M059J (cell line): ENCODE results near the gene ADAMTSL2. TPM values are rescaled to one million over a fixed set of nuclear protein-coding genes. Genes with fewer than 3 reads are reported as not detected.

Experiments
- DNase-seq: peaks from one replicate; pipeline ENCODE4 v3.0.0-alpha.2; 2012; ENCODE audit warnings: low read depth
- total RNA-seq: library from RNA; depleted of rRNA; stranded (reverse); fragments of >200 nt; shearing (Covaris generic); gene quantifications from 2 replicates; pipeline ENCODE4 v1.2.3, GENCODE V29; 2014

Gene ADAMTSL2
- total RNA-seq, 1 experiment from 2014 or later: 0.10 TPM

DNA sequence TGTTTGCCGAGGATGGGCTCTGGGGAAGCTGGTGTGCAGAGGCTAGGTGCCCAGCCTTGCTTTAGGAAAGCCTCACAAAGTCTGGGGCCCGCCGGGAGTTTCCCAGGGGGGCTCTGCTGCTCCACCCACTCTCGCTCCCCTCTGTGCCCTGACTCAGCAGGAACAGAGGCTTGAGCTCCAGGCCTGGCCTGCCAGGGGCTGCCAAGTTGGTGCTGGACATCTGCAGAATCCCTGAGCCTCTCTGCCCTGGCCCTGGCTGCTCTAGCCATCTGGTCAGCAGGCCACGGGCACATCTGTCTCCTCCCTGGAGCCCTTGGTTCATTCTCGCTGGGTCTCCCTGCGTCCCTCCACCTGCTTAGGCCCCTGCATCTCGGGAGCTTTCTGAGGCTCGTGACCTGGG, 647 bp upstream of the ADAMTSL2 start:
- DNase-seq: no peak

DNA sequence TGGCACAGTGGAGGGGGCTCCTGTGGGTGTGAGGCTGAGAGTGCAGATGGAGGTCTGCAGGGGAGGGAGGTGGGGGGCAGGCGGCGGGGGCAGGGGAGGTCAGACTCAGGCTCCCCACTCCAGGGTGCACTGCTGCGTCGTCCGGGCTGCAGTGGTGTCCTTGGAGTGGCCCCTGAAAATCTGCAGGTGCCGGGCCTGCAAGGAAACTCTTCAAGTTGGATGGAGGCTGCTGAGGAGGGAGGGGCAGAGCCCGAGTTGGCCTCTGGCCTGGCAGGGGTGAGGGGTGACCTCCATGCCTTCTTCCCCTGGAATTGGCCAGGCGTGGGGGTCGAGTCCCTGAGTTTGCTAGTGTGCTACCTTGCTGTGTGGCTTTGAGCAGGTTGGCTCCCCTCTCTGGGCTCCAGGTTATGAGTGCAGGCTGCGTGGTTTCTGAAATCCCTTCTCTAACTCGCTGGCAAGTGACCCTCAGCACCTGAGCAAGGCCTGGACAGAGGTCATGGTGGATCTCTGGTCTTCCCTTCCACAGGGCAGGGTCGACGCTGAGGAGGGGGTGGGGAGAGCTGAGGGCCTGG, 888 bp downstream of the ADAMTSL2 start:
- no peak for DNase-seq

DNA sequence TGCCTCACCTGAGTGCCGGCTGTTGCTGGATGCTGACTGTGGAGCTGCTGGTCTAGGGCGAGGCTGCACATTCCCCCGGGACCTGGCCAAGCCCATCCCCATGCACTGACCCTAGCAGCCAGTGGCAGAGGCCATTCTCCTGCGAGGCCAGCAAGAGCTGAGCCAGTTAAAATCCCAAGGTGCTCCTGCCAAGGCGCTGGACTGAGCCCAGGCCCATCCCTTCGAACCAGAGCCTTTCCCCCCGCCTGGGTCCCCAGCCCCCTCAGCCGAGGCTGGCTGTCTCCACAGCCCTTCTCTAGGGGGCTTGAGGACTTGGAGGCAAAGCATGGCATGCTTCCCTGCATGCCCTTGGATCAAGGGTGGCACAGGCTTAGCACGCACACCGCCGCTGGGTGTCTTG, 1.6 kb downstream of the ADAMTSL2 start:
- no peak for DNase-seq

DNA sequence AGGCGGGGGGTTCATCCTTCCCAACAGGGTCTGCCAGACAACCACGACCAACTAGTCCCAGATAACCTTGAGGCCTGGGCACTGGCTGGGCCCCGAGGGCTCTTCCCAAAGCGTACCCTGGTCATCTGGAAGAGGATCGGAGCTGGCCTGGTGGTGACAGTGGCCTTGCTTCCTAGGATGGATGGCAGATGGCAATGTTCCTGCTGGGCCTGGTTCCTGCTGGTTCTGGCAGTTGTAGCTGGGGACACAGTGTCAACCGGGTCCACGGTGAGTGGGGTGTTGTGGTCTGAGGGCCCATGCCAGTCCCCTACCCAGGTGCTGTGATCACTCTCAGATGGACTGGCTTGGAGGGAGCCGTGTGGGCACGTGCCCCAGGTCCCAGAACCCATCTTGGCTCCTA, 2.0 kb downstream of the ADAMTSL2 start:
- DNase-seq: no peak

DNA sequence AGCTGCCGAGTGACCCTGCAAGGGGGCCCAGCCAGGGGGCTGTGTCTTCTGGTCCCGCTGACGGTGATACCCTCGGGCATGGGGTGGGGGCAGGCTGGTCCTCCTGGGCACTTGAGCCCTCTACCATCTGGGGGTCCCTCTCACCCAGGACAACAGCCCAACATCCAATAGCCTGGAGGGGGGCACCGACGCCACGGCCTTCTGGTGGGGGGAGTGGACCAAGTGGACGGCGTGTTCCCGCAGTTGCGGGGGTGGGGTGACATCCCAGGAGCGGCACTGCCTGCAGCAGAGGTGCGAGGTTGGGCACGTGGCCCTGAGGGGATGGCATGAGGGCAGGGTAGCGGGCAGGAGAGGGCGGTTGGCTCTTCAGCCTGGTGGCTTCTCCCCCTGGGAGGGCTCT, 2.8 kb downstream of the ADAMTSL2 start:
- DNase-seq: no peak

DNA sequence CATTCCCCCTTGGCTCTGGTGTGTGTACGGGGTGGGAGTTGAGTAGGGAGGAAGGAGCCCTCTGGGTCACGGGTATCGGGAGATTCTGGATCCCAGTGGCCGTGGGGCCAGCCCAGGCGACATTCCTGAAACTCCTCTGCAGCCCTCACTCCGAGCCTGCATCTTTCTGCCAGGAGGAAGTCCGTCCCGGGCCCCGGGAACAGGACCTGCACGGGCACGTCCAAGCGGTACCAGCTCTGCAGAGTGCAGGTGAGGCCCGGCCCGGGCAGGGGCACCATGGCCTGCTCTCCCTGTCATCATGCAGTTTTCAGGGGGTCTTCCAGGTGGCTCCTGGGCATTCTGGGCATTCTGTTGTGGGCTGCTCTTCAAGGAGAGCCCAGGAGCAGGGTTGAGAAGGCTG, 3.7 kb downstream of the ADAMTSL2 start:
- no peak for DNase-seq

DNA sequence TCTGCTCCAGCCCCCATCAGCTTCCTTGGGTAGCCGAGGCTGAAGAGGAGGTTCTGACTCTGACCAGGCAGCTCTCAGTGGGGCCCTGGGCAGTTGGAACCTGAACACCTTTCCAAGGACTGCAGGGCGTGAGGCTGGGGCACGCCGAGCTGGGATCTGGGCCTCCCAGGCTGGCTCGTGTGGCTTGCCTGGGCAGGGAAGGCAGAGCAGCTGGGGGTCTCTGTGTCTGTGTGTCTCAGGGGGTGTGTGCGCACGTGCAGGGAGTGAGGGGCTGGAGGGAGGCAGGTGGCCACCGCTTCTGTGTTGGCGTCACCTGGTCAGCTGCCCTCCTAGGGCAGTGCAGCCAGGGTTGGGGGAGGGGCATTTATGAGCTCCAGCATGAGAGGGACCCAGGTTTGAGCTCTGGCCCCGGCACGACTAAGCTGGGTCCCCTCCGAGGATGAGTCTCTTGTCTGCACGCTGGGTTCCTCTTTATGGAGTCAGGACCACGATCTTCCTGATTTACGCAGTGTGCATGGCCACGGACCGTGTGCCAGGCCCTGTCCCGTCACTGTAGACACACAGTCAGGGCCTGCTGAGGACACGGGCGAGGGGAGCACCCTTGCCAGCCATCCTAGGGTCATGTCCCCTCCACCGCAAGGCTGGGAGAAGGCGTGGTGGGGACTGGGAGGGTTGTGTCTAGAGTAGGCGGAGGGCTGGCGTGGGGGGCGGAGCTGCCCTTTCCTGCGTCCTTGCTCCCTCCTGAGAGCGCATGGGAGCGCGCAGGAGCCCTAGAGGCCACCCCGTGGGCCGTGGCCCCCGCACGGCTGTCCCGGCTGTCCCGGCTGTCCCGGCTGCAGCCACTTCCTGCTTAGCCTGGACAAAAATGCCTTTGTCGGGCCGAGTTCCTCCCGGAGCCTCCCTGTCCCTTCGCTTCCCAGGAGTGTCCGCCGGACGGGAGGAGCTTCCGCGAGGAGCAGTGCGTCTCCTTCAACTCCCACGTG, 4.6 kb downstream of the ADAMTSL2 start:
- no peak for DNase-seq

DNA sequence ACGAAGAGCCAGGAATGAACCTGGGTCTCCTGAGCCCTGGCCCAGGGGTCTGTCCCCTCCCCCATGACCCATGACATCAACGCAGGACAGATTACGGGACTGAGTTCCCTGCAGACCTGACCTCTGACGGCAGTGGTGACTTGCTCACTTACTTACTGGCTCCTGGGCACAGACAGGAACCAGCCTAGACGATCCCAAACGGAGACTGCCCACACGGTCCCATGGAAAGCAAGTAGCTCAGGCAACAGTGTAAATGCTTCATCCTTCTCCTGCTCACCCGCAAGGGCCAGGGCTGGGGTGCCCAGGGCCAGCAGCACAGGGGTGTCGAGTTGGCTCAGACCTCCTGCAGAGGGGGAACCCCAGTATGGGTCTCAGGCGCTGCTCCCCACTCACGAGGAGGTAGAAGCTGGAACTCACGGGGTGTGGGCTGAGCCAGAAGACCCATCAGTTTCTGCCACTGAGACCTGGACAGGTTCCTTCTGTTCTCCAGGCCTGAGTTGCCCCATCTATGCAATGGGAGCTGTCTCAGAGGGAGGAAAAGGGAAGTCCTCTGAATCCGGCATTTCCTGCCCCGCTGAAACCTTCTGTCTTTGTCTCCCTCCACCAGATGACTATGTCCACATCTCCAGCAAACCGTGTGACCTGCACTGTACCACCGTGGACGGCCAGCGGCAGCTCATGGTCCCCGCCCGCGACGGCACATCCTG, 5.6 kb downstream of the ADAMTSL2 start:
- DNase-seq: no peak

DNA sequence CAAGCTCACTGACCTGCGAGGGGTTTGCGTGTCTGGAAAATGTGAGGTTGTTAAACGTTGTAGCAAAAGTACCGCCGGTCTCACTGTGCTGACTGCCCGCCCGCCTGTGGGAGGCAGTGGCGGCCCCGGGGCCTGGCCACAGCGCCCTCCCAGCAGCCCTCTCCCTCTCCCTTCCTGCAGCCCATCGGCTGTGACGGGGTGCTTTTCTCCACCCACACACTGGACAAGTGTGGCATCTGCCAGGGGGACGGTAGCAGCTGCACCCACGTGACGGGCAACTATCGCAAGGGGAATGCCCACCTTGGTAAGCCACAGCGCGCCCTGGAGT, 6.2 kb downstream of the ADAMTSL2 start:
- no peak for DNase-seq

DNA sequence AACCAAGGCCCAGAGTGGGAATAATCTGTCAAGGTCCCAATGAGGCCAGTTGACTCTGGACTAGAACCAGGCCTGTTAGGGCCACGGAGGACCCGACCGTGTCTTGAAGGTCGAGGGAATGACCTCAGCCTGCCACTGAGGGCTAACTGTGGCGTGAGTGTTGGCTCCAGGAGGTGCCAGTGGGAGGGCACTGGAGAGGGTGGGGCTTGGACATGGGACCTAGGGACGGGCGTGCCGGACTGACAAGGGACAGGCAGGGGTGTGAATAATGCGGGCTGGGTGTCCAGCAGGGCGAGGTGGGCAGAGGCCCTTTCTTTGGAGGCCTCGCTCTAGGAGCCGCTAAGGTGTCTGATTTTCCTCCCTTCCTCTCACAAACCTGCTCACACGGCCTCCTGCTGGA, 7.5 kb downstream of the ADAMTSL2 start:
- no peak for DNase-seq

DNA sequence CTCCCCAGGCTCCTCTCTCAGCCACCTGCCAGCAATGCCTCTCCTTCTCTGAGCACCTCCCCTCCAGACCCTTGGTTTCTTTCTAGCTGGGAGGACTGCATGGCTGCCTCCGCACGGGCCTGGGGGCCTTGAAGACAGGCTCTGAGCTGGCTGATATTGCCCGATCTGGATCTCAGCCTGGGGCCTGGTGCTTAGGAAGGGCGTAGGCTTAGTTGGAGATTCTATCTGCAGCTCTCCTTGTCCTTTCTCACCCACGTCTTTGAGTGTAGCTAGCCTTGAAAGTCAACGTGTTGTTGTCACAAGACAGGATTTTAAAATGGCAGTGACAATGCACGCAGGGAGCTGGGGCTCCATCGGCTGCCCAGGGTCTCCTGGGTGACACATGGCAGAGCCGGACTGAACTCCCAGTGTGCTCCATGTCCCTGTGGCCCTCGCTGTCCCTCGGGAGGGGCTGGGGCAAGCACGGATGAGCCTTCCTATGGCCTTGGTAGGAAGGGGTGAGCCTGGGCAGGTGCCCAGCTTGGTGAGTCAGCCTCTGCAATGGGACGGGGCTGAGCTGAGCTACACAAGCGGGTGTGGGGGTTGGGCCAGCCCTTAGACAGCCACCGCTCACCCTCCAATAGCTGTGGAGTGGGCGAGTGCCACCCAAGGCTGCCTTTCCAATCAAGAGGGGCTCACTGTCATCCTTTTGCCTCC, 9.4 kb downstream of the ADAMTSL2 start:
- no peak for DNase-seq

DNA sequence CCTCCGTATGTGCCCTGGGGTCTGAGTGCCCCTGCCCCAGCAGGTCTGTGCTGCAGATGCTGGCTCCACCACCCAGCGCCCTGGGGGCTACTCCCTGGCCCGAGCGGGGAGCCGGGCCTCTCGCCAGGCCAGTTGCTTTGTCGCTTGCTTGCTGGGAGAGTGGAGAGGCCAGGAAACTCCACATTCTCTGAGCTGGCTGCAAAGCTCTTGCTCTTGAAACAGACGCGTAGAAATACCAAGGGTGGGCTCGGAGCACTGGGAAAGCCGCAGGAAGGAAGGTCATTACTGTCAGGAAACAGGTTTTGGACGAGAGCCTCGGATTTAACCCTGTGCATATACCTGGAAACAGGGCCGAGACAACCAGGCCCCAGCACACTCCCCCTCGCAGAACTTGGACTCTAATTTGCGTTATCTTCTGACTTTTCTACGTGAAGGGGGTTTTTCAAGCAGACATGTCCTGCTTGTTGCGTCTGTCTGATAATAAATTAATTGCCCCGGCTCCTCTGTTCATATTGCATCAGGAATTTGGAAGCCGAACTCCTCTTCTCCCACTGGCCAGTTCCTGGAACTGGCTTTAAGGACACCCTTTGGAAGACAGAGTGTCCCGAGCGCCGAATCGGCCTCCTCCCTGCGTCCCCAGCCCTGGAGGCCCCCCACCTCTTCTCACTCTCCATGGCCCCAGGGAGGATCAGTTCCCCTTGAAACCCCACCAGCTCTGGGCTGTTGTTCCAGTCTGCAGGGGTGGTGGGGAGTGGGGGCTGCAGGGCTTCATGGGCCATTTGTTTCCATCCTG, 11.2 kb downstream of the ADAMTSL2 start:
- DNase-seq: no peak

DNA sequence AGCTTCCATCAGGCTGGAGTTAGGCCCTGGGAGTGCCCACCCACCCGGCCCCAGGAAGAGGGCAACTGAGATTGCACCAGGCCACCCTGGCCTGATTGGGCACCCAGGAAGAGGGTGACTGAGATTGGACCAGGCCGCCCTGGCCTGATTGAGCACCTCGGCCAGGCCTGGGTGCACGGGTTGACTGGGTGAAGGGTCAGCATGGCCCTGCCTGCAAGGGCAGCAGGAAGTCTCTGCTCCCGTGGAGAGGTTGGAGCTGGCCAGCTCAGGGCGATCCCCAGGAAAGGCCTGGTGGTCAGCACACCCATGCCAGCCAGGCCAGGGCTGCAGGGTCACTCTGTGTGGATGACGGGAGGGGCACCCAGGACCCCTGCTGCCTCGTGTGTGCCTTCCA, 11.8 kb downstream of the ADAMTSL2 start:
- DNase-seq: no peak

DNA sequence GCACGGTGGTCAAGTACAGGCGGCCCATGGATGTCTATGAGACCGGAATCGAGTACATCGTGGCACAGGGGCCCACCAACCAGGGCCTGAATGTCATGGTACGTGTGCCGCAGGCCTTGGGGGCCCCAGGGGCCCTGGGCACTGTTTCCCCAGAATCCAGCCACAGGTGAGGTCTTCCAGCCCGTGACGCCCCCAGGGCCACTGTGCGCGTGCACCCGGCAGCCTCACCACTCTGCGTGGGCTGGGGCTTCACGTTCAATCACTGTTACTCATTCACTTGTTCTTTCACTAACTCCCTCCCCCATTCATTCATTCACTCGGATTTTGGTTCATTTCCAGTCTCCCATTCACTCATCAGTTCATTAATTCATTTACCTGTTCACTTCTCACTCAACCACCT, 12.6 kb downstream of the ADAMTSL2 start:
- no peak for DNase-seq

DNA sequence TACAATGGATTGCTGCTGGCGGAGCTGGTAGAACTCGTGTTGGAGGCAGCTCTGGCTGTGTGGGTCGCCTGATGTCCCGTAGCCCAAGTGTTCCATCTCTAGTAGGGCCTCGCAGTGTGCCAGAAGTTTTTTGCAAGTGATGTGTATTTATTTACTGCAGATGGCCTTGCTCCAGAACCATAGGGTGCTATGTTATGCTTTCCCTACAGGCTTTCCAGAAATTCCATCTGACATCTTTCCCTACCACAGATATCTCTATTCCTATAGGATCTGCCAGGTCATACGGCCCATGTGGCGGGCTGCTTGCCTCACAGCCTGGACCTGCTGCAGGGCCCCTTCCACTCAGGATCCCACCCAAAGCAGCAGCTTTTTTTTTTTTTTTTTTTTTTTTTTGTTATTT, 16.9 kb downstream of the ADAMTSL2 start:
- no peak for DNase-seq

DNA sequence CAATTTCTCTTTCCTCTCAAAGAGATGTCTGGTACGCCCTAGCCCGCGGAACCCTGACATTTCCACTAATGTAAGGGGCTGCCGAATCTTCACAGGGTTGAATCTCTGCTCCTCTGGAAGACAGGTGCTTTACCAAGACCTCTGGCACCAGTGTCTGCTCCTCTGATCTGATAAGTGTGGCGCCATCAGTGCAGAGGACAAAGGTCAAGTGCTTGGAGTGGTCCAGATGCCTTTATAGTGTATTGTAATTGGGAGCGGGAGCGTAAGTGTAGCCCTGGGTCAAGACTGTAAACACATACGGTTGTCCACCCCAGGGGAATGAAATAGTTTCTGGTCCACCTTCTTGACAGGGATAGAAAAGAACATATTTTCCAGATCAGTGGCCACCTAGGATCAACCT, 17.7 kb downstream of the ADAMTSL2 start:
- DNase-seq: no peak

DNA sequence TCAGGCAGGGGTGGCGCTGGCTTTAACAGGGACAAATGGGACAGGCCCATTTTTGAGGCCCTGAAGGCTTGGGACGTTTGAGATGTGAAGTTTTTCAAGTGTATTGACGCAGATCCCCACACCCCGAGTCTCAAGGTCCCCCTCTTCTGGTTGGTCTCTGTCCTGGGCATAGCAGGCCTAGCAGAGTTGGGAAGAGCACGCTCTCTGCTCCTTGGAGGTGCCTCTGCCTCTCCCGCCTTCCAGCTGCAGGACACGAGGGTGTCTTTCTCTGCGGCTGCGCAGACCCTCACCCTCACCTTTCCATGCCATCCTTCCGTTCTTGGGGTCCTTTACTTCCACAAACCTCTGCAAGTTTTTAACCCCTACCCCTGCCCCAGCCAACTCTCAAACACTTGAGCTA, 18.6 kb downstream of the ADAMTSL2 start:
- DNase-seq: no peak

DNA sequence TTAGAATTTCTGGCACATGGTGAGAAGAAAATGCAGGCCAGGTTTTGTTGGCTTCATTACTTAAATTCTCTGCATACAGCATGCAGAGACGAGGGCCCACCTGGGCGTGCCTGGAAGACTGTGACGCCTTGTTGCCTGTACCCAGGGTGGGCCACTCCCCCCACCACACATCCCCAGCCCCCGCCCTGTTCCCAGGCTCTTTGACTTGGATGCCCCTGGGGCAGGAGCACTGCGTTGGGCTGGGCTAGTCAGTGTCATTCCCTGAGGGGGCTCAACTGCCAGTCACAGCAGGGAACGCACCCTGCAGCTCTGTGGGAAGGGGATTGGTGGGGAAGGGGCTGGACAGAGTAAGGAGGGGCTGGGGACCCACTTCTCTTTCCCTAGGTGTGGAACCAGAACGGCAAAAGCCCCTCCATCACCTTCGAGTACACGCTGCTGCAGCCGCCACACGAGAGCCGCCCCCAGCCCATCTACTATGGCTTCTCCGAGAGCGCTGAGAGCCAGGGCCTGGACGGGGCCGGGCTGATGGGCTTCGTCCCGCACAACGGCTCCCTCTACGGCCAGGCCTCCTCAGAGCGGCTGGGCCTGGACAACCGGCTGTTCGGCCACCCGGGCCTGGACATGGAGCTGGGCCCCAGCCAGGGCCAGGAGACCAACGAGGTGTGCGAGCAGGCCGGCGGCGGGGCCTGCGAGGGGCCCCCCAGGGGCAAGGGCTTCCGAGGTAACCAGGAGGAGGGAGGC, 19.6 kb downstream of the ADAMTSL2 start:
- no peak for DNase-seq

DNA sequence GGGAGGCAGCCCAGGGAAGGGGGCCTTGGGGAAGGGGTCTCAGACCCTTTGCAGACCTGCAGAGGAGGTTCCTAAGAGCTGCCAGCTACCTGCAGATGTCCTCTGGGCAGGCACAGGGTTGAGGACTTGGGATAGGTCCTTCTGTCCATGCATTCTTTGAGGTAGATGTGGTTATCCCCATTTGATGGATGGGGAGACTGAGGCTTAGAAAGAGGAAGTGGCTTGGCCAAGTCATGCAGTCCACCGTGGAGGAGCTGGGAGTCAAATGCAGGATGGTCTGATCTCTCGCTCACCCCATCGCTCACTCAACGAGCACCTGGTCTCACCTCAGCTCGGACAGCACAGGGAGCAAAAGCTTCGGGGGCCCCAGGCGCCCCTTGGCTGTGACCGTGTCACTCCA, 20.2 kb downstream of the ADAMTSL2 start:
- no peak for DNase-seq

DNA sequence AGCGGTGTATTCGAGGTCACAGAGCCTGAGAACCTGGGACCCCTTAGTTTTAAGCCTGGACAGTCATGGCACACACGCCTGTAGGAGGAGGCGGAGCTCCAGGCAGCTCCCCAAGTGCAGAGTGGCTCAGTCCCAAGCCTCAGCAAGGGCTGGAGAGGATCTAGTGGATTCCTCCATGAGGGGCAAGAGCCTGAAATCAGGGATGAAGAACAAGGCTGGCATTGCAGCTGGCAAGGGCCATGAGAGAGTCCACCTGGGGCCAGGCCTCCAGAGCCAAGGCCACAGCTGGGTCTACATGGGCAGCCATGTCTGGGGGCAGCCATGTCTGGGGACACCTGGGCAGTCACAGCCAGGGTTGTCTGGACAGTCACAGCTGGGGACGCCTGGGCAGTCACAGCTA, 21.9 kb downstream of the ADAMTSL2 start:
- DNase-seq: no peak

DNA sequence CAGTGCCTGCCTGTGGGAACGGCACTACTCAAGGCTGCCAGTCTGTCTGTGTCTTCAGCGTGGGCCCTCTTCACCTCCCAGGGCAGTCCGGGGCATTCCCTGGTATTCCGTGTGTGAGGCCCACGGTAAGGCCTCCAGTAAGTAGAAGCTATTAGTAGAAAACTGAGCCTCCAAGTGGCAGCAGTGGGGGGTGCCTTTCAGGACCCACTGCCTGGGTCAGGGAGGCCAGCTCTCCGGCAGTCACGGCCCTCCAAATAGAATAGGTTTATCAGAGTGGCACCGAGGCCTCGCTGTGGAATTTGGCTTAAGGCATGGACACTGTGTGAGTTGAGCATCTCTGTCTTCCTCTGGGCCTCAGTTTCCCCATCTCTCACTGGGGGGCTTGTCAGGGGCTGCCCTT, 23.1 kb downstream of the ADAMTSL2 start:
- no peak for DNase-seq
